ENCODE measurements around the gene APCDD1L.
"Not testable (repeated sequence)": the region's sequence is repeated elsewhere in the genome, so short reads cannot be mapped to it uniquely, and the experiment has no call there.

The APCDD1L gene

DNA sequence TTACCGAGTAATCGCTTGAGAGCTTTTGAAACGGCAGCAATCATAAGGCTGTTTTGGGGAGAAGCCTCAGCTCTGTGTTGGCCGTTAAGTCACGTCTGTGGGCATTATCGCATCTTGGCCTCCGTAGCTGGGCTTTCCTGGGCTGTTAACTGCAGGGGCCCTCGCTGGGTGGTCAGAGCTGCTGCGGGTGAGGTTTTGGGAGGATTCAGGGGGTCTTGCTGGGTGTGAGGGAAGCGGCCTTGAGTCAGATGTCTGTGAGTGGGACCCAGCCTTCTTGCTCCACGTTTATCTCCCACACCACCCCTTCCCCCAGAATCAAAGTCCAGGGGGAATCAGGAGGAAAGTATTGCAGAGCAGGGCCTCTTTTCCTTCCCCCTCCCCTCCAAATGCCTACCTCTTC lies 3.2 kb upstream of the APCDD1L start:
- H3K4me3 ChIP-seq (ENCODE audit: low read depth, low read length) = no peak overlapping the region

- peak overlapping the region; percentile 65 for H3K4me3 ChIP-seq (ENCODE audit: low read depth, low read length)
These were observed 622 bp downstream of the APCDD1L start for GRCh38 chr20:58514321-58515232.

DNA sequence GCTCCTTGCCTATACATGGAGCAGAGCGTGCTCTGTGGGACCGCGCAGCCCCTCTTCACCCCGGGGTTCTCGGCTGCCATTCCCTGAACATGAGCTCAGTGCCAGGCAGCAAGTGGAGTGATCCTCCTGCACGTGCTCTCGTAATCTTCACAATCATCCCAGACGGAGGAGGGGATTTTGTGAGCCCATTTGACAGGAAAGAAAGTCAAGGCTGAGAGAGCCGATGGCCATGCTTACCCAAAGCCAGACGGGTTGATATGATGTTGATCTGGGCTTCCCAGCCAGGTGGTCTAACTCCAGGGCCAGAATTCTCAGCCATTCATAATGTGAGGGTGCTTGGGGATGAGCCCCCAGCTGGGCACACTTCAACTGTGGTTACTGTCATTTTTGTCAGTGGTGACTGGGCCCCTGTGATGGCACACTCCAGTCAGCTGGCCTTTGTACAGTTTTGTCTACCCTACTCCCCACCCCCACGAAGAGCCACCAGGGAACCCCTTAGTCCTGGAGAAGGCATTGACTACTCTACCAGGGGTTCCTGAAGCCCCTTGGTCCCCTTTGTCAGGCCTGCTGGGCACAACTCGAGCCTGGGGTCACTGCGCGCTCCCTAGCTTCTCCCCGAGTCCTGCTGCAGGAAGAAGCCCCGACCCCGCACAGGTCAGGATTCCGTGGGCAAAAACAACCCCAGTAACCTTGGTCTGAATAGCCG lies 1.5 kb downstream of the APCDD1L start:
- peak overlapping the region; percentile 65 for H3K4me3 ChIP-seq (ENCODE audit: low read depth, low read length)

DNA sequence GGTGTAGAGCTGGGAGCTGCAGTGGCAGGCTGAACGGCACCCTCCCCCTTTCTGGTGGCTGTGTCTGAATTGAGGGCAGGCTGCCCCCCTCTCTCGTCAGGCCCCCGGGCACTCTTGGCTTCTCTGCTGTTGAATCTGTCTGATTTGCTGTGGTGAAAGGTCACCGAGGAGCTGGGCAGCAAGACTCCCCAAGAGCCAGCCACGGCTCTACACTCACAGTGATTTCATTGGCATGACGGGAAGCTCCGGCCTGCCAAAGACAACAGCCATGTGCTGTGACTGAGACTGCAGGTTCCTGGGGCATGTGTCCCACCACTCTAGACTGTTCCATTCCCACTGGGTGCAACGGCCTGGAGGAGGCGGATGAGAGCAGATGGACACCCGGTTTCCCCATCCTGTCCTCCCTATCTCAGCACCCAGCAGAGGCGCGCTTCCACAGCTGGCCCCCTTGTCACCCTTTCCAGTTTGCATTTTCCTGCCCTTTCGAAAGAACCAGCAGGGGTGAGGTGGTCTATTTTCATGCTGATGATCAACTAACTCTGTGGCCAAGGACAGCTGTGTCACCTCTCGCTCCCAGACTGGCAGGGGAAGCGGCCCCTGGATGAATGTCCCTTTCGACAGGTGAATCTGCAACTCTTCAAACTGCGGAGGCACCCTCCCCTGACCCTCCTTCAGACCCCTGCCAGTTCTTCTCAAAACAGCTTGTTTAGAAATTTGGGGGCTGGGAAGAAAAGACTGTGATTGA lies 2.2 kb downstream of the APCDD1L start:
- H3K4me3 ChIP-seq (ENCODE audit: low read depth, low read length) = no peak overlapping the region

- H3K4me3 ChIP-seq (ENCODE audit: low read depth, low read length) = no peak overlapping the region
These were observed 3.3 kb downstream of the APCDD1L start for GRCh38 chr20:58511861-58512260.

DNA sequence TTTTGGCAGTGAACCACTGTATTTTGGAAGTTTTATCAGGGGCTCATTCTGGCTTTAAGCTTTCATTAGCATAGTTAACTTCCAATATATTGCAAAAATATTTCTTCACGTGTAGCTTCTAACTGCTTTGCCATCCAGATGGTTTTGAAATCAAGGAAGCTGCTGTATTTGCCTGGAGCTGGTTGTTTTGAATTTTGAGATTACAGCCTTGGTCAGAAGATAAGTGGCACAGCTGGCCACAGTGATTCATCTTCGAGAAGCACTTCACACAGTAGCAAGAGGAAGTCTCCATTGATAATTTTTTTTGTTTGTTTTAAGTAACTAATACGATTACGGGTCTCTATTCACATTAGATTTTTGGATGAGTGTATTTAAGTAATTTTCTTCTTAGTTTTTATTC lies 3.8 kb downstream of the APCDD1L start:
- H3K4me3 ChIP-seq (ENCODE audit: low read depth, low read length) = no peak overlapping the region

- no peak overlapping the region for H3K4me3 ChIP-seq (ENCODE audit: low read depth, low read length)
These were observed 4.3 kb downstream of the APCDD1L start for GRCh38 chr20:58510921-58511320.

- no peak overlapping the region for H3K4me3 ChIP-seq (ENCODE audit: low read depth, low read length)
These were observed 6.3 kb downstream of the APCDD1L start for GRCh38 chr20:58508762-58509395.

DNA sequence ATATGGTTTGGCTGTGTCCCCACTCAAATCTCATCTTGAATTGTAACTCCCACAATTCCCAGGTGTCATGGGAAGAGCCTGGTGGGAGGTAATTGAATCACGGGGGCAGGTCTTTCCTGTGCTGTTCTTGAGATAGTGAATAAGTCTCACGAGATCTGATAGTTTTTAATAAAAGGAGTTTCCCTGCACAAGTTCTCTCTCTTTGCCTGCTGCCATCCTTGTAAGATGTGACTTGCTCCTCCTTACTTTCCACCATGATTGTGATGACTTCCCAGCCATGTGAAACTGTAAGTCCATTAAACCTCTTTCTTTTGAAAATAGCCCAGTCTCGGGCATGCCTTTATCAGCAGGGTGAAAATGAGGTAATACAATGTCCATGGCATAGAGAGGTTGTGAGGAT lies 8.2 kb downstream of the APCDD1L start:
- H3K4me3 ChIP-seq (ENCODE audit: low read depth, low read length) = not testable (repeated sequence)

GRCh38 chr20:58504566-58504965 lies 10.6 kb downstream of the APCDD1L start:
- H3K4me3 ChIP-seq (ENCODE audit: low read depth, low read length) = no peak overlapping the region

DNA sequence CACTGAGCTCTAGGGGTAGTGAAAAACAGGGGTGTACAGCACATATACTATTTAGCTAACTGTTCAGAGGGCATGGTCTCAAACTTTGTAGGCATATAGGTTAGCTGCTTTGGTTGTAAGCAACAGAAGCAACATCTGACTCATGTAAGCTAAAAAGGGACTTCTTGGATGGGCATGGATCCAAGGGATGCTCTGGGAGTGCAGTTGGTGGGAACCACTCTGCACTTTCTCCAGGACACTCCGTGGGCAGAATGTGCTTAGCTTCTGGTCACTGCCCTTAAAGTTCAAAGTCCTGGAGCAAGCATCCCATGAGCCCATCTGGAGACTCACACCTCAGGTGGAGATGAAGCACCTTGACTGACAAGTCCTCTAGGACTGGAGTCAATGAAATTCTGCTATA lies 11.5 kb downstream of the APCDD1L start:
- no peak overlapping the region for H3K4me3 ChIP-seq (ENCODE audit: low read depth, low read length)

- H3K4me3 ChIP-seq (ENCODE audit: low read depth, low read length) = no peak overlapping the region
These were observed 14.9 kb downstream of the APCDD1L start for GRCh38 chr20:58500256-58500655.

- H3K4me3 ChIP-seq (ENCODE audit: low read depth, low read length) = no peak overlapping the region
These were observed 16.6 kb downstream of the APCDD1L start for GRCh38 chr20:58498470-58499068.

- no peak overlapping the region for H3K4me3 ChIP-seq (ENCODE audit: low read depth, low read length)
These were observed 17.3 kb downstream of the APCDD1L start for GRCh38 chr20:58497724-58498469.

DNA sequence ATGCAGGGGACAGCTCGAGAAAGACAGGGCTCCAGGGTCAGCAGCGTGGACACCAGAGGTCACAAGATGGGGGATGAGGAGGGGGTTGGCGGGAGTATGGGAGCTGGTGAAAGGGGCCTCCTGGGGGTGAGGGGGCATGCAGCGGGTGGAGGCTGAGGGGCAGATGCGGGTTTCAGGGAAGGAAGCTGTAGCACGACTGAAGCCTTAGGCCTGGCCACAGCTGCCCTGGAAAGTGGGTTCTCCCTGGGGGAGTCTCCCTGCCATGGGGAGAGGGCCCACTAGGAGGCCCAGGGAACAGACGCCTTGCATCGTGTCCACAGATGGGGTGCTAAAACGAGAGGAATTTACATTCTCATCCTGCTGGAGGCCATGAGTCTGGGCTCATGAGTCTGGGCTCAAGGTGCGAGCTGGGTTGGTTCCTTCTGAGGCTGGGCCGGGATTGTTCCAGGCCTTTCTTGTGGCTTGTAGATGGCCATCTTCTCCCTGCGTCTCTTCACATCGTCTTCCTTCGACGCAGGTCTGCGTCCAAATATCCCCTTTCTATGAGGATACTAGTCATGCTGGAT lies 18.0 kb downstream of the APCDD1L start:
- no peak overlapping the region for H3K4me3 ChIP-seq (ENCODE audit: low read depth, low read length)

DNA sequence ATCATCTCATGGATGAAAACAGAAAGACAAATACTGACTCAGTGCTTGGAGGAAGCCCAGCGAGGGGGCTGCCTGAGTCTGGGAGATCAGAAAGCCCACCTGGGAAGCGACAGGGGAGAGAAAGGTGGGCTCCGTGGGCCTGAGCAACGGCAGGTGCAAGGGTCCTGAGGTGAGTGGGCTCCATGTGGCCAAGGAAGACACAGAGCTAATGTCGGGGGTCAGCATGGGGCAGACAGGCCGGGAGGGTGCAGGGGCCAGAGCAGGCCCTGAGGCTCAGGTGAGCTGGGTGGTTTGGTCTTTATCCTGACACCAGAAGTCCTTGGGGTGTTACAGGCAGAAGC lies 18.8 kb downstream of the APCDD1L start:
- H3K4me3 ChIP-seq (ENCODE audit: low read depth, low read length) = no peak overlapping the region

GRCh38 chr20:58495623-58496428 lies 19.4 kb downstream of the APCDD1L start:
- no peak overlapping the region for H3K4me3 ChIP-seq (ENCODE audit: low read depth, low read length)

DNA sequence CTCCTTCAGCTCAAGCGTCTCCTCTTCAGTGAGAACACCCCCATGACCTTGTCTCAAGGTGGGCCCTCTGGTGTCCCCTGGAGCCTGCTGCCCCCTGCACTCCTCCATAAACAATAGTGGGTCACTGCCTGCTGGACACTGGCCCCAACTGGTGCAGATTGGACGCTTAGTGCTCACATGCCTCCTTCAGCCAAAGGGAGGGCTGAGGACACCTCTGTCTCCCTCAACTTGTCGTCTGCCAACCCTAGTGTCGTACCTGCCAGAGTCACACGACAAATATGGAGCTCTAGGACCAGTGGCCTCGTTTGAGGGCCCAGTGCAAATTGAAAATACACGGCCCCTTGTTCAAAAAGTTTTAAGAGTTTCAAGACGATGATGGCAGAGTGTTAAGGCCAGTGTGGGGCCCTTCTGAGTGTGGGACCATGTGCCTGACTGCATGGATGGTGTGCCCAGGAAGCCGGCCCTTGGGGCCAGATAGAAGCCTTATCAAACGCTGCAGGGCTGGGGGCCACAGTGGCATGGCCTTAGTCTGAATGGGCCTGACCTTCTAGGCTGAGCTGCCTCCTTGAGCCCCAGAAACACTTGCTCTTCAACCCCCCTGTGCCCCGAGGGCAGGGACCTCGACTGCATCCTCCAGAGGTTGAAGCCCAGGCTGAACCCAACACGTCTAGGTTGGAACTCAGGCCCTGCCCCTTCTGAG lies 20.1 kb downstream of the APCDD1L start:
- H3K4me3 ChIP-seq (ENCODE audit: low read depth, low read length) = no peak overlapping the region
